Measurements from ENCODE around the gene CCDC78. TPM values are rescaled to one million over a fixed set of nuclear protein-coding genes. Genes with fewer than 3 reads are reported as not detected.

Gene CCDC78
- 11.0 TPM for polyA plus RNA-seq (2012; ENCODE audit: insufficient read length, low read depth)

DNA sequence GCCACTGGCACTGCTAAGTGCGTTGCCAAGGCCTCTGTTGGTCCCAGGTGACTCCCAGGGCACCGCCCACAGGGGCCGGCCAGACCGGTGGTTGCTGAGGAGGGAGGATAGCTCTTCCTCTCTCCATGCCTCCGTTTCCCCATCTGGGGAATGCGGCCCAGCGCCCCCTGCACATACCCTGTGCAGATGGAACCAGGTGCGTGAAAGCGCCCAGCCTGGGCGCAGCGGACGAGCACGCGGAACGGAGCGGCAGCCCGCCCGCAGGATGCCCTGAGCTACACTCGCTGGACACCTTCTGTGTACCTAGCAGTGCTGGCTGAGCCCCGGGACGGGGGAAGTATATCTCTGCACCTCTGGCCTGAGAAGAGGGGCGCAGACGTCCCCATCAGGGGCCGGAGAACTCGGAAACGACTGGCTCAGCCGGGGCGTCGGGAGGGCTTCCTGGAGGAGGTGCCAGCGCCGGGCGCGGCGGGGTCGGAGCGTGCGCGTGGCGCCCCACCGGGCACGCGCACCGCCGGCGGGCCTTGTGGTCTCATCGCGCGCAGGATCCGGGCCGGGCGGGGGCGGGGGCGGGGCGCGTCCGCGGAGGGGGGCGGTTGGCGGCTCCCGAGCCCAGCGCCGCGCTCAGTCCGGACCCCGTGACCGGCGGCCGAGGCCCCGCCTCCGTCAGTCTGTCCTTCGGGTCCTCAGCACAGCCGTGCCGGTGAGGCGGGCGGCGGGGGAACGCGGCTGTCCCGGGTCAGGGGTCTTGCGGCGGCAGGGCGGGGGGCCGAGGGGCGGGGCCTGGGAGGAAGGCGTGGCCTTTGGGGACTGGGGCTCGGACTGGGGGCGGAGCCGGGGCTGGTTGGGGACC is at the start of gene CCDC78, which contains the start of gene HAGHL:
Gene CCDC78, minus strand, starts transcription at position 6 of the 853 bp plus-strand sequence. CDS start 76 bp downstream, outside the sequence.
Gene HAGHL, plus strand, starts transcription at position 669 of the 853 bp plus-strand sequence. CDS start 404 bp downstream, outside the sequence.
- TF ChIP-seq REST (IDR thresholded peaks at IDR 0.05; ENCODE audit: insufficient read depth in 1 of 2, low read depth in 2 of 2, low read length in 2 of 2) (no peak), POLR2AphosphoS5 (IDR thresholded peaks at IDR 0.05; ENCODE audit: low read depth, low read length) (no peak), SIN3A (IDR thresholded peaks at IDR 0.05; ENCODE audit: borderline replicate concordance, insufficient read depth, low read length) (no peak), FOXP2 (optimal IDR thresholded peaks at IDR 0.05; ENCODE audit: borderline replicate concordance, extremely low read depth, extremely low read length, insufficient read depth) (no peak), TAF1 (IDR thresholded peaks at IDR 0.05; ENCODE audit: borderline replicate concordance, insufficient read depth, low read length) (no peak)

- TF ChIP-seq FOXP2 (optimal IDR thresholded peaks at IDR 0.05; ENCODE audit: borderline replicate concordance, extremely low read depth, extremely low read length, insufficient read depth) (no peak), SIN3A (IDR thresholded peaks at IDR 0.05; ENCODE audit: borderline replicate concordance, insufficient read depth, low read length) (no peak), TAF1 (IDR thresholded peaks at IDR 0.05; ENCODE audit: borderline replicate concordance, insufficient read depth, low read length) (no peak), POLR2AphosphoS5 (IDR thresholded peaks at IDR 0.05; ENCODE audit: low read depth, low read length) (no peak), REST (IDR thresholded peaks at IDR 0.05; ENCODE audit: insufficient read depth in 1 of 2, low read depth in 2 of 2, low read length in 2 of 2) (no peak)
These were observed 49.1 kb upstream of the CCDC78 start for GRCh38 chr16:775236-775796.

DNA sequence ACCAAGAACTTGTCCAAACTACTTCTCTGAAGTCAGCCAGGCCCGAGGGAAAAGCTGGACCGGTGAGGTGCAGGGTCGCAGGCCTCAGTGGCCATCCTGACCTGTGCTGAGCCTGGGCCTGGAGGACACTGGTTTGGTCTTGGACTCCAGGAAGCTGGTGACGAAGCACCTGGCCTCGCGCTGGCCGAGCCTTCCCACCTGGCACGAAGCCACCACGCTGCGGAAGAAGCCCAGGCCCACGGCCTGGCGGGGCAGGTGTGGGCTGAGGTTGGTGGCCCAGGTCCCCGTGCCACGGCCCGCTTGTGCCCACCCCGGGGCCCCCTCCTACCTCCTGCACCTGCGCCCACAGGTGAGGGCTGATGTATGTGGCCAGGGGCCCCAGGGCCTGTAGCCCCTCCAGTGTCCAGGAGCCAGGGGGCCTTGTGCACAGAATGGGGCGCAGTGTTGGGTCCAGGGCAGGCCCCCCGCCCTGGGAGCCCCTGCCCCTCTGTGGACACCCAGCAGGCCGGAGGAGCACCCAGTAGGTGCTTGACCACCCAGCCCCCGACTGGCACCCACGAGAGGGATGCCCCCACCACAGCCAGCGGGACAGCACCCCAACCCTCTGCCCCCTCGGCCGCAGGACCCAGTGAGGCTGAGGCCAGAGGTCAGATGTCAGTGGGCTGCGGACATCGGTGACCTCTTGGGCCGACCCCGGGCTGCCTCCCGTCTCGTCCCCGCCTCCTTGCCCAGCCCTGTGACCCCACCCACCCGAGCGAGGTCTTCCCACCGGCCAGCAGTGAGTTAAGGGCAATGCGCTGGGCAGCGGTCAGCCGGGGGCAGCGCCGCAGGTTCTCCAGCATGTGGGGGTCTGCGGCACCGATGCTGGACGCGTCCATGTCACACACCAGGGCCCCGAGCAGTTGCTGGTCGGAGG is 48.1 kb upstream of the CCDC78 start:
- TF ChIP-seq POLR2AphosphoS5 (IDR thresholded peaks at IDR 0.05; ENCODE audit: low read depth, low read length): no peak
- no peak for TF ChIP-seq REST (IDR thresholded peaks at IDR 0.05; ENCODE audit: insufficient read depth in 1 of 2, low read depth in 2 of 2, low read length in 2 of 2)
- no peak for TF ChIP-seq FOXP2 (optimal IDR thresholded peaks at IDR 0.05; ENCODE audit: borderline replicate concordance, extremely low read depth, extremely low read length, insufficient read depth)
- no peak for TF ChIP-seq SIN3A (IDR thresholded peaks at IDR 0.05; ENCODE audit: borderline replicate concordance, insufficient read depth, low read length)
- TF ChIP-seq TAF1 (IDR thresholded peaks at IDR 0.05; ENCODE audit: borderline replicate concordance, insufficient read depth, low read length): no peak

DNA sequence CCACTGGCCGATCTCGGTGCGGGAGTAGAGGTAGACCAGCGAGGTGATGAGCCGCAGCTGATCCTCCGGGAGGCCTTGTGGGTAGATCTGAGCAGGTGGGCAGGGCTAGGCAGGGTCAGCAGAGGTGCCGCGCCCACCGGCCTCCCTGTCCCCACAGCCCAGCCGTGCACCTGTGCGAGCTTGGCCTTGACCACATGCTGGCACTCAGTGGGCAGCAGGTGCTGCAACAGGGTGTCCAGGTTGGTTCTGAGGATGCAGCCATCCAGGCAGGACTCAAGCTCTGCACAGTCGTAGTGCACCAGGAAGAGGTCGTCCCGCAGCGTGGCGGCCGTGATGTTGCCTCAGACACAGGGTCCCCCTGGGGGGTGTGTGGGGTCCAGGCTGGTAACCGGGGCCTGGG is 46.7 kb upstream of the CCDC78 start:
- TF ChIP-seq SIN3A (IDR thresholded peaks at IDR 0.05; ENCODE audit: borderline replicate concordance, insufficient read depth, low read length) (no peak), TAF1 (IDR thresholded peaks at IDR 0.05; ENCODE audit: borderline replicate concordance, insufficient read depth, low read length) (no peak), POLR2AphosphoS5 (IDR thresholded peaks at IDR 0.05; ENCODE audit: low read depth, low read length) (no peak), FOXP2 (optimal IDR thresholded peaks at IDR 0.05; ENCODE audit: borderline replicate concordance, extremely low read depth, extremely low read length, insufficient read depth) (no peak), REST (IDR thresholded peaks at IDR 0.05; ENCODE audit: insufficient read depth in 1 of 2, low read depth in 2 of 2, low read length in 2 of 2) (no peak)
